Panc1 (cell line): ENCODE measurements around the gene ZNF569. TPM values are rescaled to one million over a fixed set of nuclear protein-coding genes. Genes with fewer than 3 reads are reported as not detected.

Experiments used
- ATAC-seq: fragments of 200-7000 bp; cut with Tn5 transposase; 2 replicates; pipeline ENCODE4 v1.9.1; 2020; ENCODE audit warnings: mild to moderate bottlenecking, moderate library complexity
- BruUV-seq: library from RNA; stranded (reverse); fragments of 400-500 nt; replicated peaks from 2 replicates; lab custom pipeline; 2021; lab: Mats Ljungman, UMichigan
- CTCF ChIA-PET: fragments of 300-600 bp; sonication (Branson Sonifier 250); formaldehyde crosslinking; loops from one replicate; lab custom pipeline; 2022; ENCODE audit warnings: antibody characterized with exemption; lab: Charles Lee
- POLR2A ChIA-PET: fragments of 300-600 bp; sonication (Branson Sonifier 250); formaldehyde crosslinking; loops from one replicate; lab custom pipeline; 2022; ENCODE audit warnings: antibody characterized with exemption; lab: Charles Lee
- DNase-seq: peaks from one replicate; pipeline ENCODE4 v3.0.0-alpha.2; 2010; ENCODE audit warnings: low read depth, low spot score
- H3K27ac ChIP-seq: 2 replicates; pipeline ENCODE4 v1.5.1; 2011; ENCODE audit warnings: mild to moderate bottlenecking, low read length, inconsistent platforms
- H3K27me3 ChIP-seq: fragments of 200-500 bp; sonication (Bioruptor generic); 2 replicates; pipeline ENCODE4 v1.6.0; 2014; ENCODE audit warnings: low read length, inconsistent platforms; ENCODE audit not compliant: control insufficient read depth, insufficient read depth
- H3K36me3 ChIP-seq: fragments of 200-500 bp; sonication (Bioruptor generic); 2 replicates; pipeline ENCODE4 v1.5.1; 2014; ENCODE audit warnings: inconsistent platforms, mild to moderate bottlenecking, low read length, moderate library complexity; ENCODE audit not compliant: control insufficient read depth, insufficient read depth
- H3K4me1 ChIP-seq: 2 replicates; pipeline ENCODE4 v1.5.1; 2011; ENCODE audit warnings: inconsistent platforms, mild to moderate bottlenecking, low read length, moderate library complexity; ENCODE audit not compliant: control insufficient read depth, insufficient read depth
- H3K4me3 ChIP-seq, 2 experiments: 2 replicates each; pipeline ENCODE4 v1.5.1; 2011 to 2012; ENCODE audit warnings: low read depth in 2 of 2, low read length in 2 of 2, mild to moderate bottlenecking in 2 of 2, inconsistent platforms in 1 of 2, moderate library complexity in 1 of 2
- H3K9me3 ChIP-seq: fragments of 200-500 bp; sonication (Bioruptor generic); 2 replicates; pipeline ENCODE4 v1.5.1; 2014; ENCODE audit warnings: low read depth, mild to moderate bottlenecking, inconsistent platforms, low read length, moderate library complexity; ENCODE audit not compliant: control insufficient read depth, insufficient read depth
- POLR2AphosphoS5 ChIP-seq: IDR thresholded peaks from 2 replicates; pipeline ENCODE4 v1.6.1; 2012; ENCODE audit warnings: mild to moderate bottlenecking, low read depth, low read length, moderate library complexity
- REST ChIP-seq, 2 experiments: IDR thresholded peaks; 2 replicates each; pipeline ENCODE4 v1.6.1; 2011 to 2012; ENCODE audit warnings: low read depth in 2 of 2, control low read depth in 1 of 2, low read length in 1 of 2, mild to moderate bottlenecking in 1 of 2, moderate library complexity in 1 of 2; ENCODE audit not compliant: insufficient read depth in 1 of 2
- SIN3A ChIP-seq: IDR thresholded peaks from 2 replicates; pipeline ENCODE4 v1.6.1; 2012; ENCODE audit warnings: low read depth, mild to moderate bottlenecking, low read length, moderate library complexity, borderline replicate concordance; ENCODE audit not compliant: insufficient read depth
- TCF7L2 ChIP-seq: IDR thresholded peaks from 2 replicates; pipeline ENCODE4 v1.6.1; 2011; ENCODE audit warnings: mild to moderate bottlenecking, low read depth, low read length, inconsistent platforms
- in situ Hi-C: cut with HindIII; loops from 2 replicates; pipeline ENCODE4 v1.10.0; 2016; ENCODE audit warnings: low sequenced_read_pairs, low pct_unique_long_range_greater_than_20kb
- intact Hi-C: fragments of 100-400 bp; cut with micrococcal nuclease; formaldehyde crosslinking; loops from one replicate; pipeline ENCODE4 v1.10.0; 2022; ENCODE audit not compliant: unreplicated experiment
- total RNA-seq: library from RNA; stranded (reverse); gene quantifications from one replicate; pipeline ENCODE4 v1.2.1, GENCODE V29; 2021; ENCODE audit not compliant: unreplicated experiment
- TF ChIP-seq, protein P1 (sequence below): fragments of 450-650 bp; IDR thresholded peaks from 2 replicates; pipeline ENCODE4 v1.5.1; 2017; ENCODE audit warnings: mild to moderate bottlenecking

Gene ZNF569
- total RNA-seq, 1 experiment from 2014 or later = 15.6 TPM

GRCh38 chr19:37511821-37512220 is 44.6 kb upstream of the ZNF569 start:
- DNase-seq = no peak
- in situ Hi-C loops (no loop called here), intact Hi-C loops (no loop called here)
- peaks cover 9% of the 10 kb centered on the region for H3K36me3 ChIP-seq
- no peak overlapping the region for H3K27ac ChIP-seq
- ATAC-seq = no peak
- H3K27me3 ChIP-seq = no peaks in the 10 kb centered on the region
- no TSS peak for BruUV-seq
- peaks cover 18% of the 10 kb centered on the region; the same call in 1 of the 2 replicates for H3K9me3 ChIP-seq
- ChIA-PET POLR2A (no interaction called here), CTCF (no interaction called here)
- no peak overlapping the region for H3K4me3 ChIP-seq
- TF ChIP-seq POLR2AphosphoS5 = no peak
- TF ChIP-seq SIN3A = no peak
- TF ChIP-seq, protein P1, sequence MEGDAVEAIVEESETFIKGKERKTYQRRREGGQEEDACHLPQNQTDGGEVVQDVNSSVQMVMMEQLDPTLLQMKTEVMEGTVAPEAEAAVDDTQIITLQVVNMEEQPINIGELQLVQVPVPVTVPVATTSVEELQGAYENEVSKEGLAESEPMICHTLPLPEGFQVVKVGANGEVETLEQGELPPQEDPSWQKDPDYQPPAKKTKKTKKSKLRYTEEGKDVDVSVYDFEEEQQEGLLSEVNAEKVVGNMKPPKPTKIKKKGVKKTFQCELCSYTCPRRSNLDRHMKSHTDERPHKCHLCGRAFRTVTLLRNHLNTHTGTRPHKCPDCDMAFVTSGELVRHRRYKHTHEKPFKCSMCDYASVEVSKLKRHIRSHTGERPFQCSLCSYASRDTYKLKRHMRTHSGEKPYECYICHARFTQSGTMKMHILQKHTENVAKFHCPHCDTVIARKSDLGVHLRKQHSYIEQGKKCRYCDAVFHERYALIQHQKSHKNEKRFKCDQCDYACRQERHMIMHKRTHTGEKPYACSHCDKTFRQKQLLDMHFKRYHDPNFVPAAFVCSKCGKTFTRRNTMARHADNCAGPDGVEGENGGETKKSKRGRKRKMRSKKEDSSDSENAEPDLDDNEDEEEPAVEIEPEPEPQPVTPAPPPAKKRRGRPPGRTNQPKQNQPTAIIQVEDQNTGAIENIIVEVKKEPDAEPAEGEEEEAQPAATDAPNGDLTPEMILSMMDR = no peak
- TF ChIP-seq TCF7L2 = no peak
- TF ChIP-seq REST (IDR thresholded peaks at IDR 0.05; ENCODE audit: insufficient read depth in 1 of 2, low read depth in 2 of 2, low read length in 1 of 2) = no peak
- peaks cover 6% of the 10 kb centered on the region; the same call in 1 of the 2 replicates for H3K4me1 ChIP-seq

- ATAC-seq (no peak), DNase-seq (no peak)
- peaks cover 18% of the 10 kb centered on the region; the same call in 1 of the 2 replicates for H3K9me3 ChIP-seq
- H3K27me3 ChIP-seq = no peaks in the 10 kb centered on the region
- H3K4me3 ChIP-seq = no peak overlapping the region
- ChIA-PET POLR2A (no interaction called here), CTCF (no interaction called here)
- peaks cover 6% of the 10 kb centered on the region; the same call in 1 of the 2 replicates for H3K4me1 ChIP-seq
- intact Hi-C loops (no loop called here), in situ Hi-C loops (no loop called here)
- H3K27ac ChIP-seq = no peak overlapping the region
- peaks cover 9% of the 10 kb centered on the region for H3K36me3 ChIP-seq
- TF ChIP-seq TCF7L2 = no peak
- no TSS peak for BruUV-seq
These were observed 43.9 kb upstream of the ZNF569 start for GRCh38 chr19:37511186-37511585.

- TF ChIP-seq, protein P1 = no peak
- 0 out of 4 replicates have a peak, but pooled peaks of 1 of the 2 experiments have one; percentile 43 for TF ChIP-seq REST (IDR thresholded peaks at IDR 0.05; ENCODE audit: insufficient read depth in 1 of 2, low read depth in 2 of 2, low read length in 1 of 2)
- in situ Hi-C loops = no loop called here
- Histone ChIP-seq H3K27ac (peak overlapping the region; percentile 100), H3K4me3 (peak overlapping the region; percentile 88 to 95), H3K4me1 (peaks cover 13% of the 10 kb centered on the region), H3K36me3 (no peaks in the 10 kb centered on the region), H3K27me3 (no peaks in the 10 kb centered on the region), H3K9me3 (no peaks in the 10 kb centered on the region; the same call in 1 of the 2 replicates)
- DNase-seq (no peak), ATAC-seq (no peak)
- CTCF ChIA-PET = no interaction called here
- POLR2A ChIA-PET = no interaction called here
- no TSS peak for BruUV-seq
- intact Hi-C loops = no loop called here
These were observed 39.9 kb upstream of the ZNF569 start for GRCh38 chr19:37507167-37507464.
